Keratinocyte (primary cell): ENCODE measurements around the gene VOPP1.

Experiments used
- EZH2 ChIP-seq: IDR thresholded peaks from one replicate; pipeline ENCODE4 v1.6.1; 2012; ENCODE audit warnings: inconsistent platforms, mild to moderate bottlenecking, low read length, moderate library complexity
- TF ChIP-seq, protein P1 (sequence below), 3 experiments: IDR thresholded peaks in 1 of 3; conservative IDR thresholded peaks in 1 of 3; optimal IDR thresholded peaks in 1 of 3; 2 replicates in 2 of 3; 3 replicates in 1 of 3; pipeline versions ENCODE3 to v1.5.1; 2011; ENCODE audit warnings: low read length in 3 of 3, mild to moderate bottlenecking in 3 of 3, moderate library complexity in 2 of 3, control low read depth in 1 of 3, inconsistent platforms in 1 of 3; ENCODE audit not compliant: insufficient read depth in 2 of 3; ENCODE audit errors: extremely low read depth in 1 of 3

DNA sequence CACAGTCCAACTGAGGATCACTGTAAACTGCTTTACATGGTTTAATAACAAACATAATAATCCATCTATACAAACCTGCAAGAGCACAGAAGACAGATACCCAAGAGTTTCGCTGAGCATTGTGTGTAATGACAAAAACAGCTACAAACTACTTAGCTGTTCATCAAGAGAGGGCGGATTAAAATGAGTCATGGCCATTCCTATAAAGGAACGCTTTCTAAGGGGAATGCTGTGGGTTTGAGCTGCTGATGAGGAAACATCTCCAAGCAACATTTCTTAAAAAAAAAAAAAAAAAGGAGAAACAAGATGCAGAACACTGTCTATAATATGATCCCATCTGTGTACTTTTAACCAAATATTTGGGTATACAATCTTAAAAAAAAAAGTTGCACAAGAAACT lies 33.8 kb downstream of the VOPP1 start:
- TF ChIP-seq, protein P1, sequence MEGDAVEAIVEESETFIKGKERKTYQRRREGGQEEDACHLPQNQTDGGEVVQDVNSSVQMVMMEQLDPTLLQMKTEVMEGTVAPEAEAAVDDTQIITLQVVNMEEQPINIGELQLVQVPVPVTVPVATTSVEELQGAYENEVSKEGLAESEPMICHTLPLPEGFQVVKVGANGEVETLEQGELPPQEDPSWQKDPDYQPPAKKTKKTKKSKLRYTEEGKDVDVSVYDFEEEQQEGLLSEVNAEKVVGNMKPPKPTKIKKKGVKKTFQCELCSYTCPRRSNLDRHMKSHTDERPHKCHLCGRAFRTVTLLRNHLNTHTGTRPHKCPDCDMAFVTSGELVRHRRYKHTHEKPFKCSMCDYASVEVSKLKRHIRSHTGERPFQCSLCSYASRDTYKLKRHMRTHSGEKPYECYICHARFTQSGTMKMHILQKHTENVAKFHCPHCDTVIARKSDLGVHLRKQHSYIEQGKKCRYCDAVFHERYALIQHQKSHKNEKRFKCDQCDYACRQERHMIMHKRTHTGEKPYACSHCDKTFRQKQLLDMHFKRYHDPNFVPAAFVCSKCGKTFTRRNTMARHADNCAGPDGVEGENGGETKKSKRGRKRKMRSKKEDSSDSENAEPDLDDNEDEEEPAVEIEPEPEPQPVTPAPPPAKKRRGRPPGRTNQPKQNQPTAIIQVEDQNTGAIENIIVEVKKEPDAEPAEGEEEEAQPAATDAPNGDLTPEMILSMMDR (optimal IDR thresholded peaks at IDR 0.05 in 1 of 3, IDR thresholded peaks at IDR 0.05 in 1 of 3, conservative IDR thresholded peaks at IDR 0.05 in 1 of 3; ENCODE audit: extremely low read depth in 1 of 3, insufficient read depth in 2 of 3, low read length in 3 of 3), result no peak
- no peak for TF ChIP-seq EZH2
